ENCODE measurements around the gene ERCC2.
A peak's percentile ranks its signal among the peaks of the same experiment; 100 is the strongest.
"Not testable (repeated sequence)": the region's sequence is repeated elsewhere in the genome, so short reads cannot be mapped to it uniquely, and the experiment has no call there.

Gene ERCC2

GRCh38 chr19:45370410-45371204, at the start of gene ERCC2:
TSS of gene ERCC2 (minus strand) at chr19:45370573. CDS start at chr19:45370540, 33 bp downstream.
- DNase-seq, result peak; percentile 97

- DNase-seq, result no peak
Measured at GRCh38 chr19:45419895-45420294, 49.5 kb upstream of the ERCC2 start.

GRCh38 chr19:45419396-45419795, 49.0 kb upstream of the ERCC2 start:
- no peak for DNase-seq

- no peak for DNase-seq
Measured at GRCh38 chr19:45418802-45419201, 48.4 kb upstream of the ERCC2 start.

GRCh38 chr19:45417151-45417550, 46.8 kb upstream of the ERCC2 start:
- DNase-seq, result no peak

- DNase-seq, result no peak
Measured at GRCh38 chr19:45414468-45414867, 44.1 kb upstream of the ERCC2 start.

GRCh38 chr19:45413497-45413896, 43.1 kb upstream of the ERCC2 start:
- no peak for DNase-seq

GRCh38 chr19:45410330-45410729, 40.0 kb upstream of the ERCC2 start:
- not testable (repeated sequence) for DNase-seq

- DNase-seq, result no peak
Measured at GRCh38 chr19:45409557-45409920, 39.2 kb upstream of the ERCC2 start.

- DNase-seq, result no peak
Measured at GRCh38 chr19:45408830-45409556, 38.6 kb upstream of the ERCC2 start.

GRCh38 chr19:45408121-45408520, 37.7 kb upstream of the ERCC2 start:
- DNase-seq, result no peak

GRCh38 chr19:45407585-45407984, 37.2 kb upstream of the ERCC2 start:
- DNase-seq, result not testable (repeated sequence)

GRCh38 chr19:45407091-45407375, 36.7 kb upstream of the ERCC2 start:
- DNase-seq, result no peak

GRCh38 chr19:45406226-45407090, 36.1 kb upstream of the ERCC2 start, which contains the start of gene POLR1G:
TSS of gene POLR1G (plus strand) at chr19:45406644. CDS start at chr19:45406697, 53 bp downstream.
- DNase-seq, result peak; percentile 90

- DNase-seq, result peak; percentile 86
Measured at GRCh38 chr19:45405435-45406225, 35.3 kb upstream of the ERCC2 start.

GRCh38 chr19:45404557-45405434, 34.4 kb upstream of the ERCC2 start, which contains the start of gene PPP1R13L:
TSS of gene PPP1R13L (minus strand) at chr19:45405069. CDS start at chr19:45398318, 6,751 bp downstream.
- DNase-seq, result peak; percentile 31

GRCh38 chr19:45403781-45404556, 33.6 kb upstream of the ERCC2 start:
- DNase-seq, result peak; percentile 16

GRCh38 chr19:45403272-45403671, 32.9 kb upstream of the ERCC2 start:
- no peak for DNase-seq

GRCh38 chr19:45402298-45403061, 32.1 kb upstream of the ERCC2 start:
- DNase-seq, result no peak

GRCh38 chr19:45401815-45402214, 31.4 kb upstream of the ERCC2 start:
- DNase-seq, result no peak
